GM15510 (cell line): ENCODE data around the gene DYNLT2.
A peak's percentile ranks its signal among the peaks of the same experiment; 100 is the strongest.

Experiments used
- POLR2A ChIP-seq: IDR thresholded peaks from 3 replicates; pipeline ENCODE4 v1.6.1; 2011; ENCODE audit warnings: borderline replicate concordance; ENCODE audit not compliant: insufficient read length; ENCODE audit errors: extremely low read depth

Gene DYNLT2

DNA sequence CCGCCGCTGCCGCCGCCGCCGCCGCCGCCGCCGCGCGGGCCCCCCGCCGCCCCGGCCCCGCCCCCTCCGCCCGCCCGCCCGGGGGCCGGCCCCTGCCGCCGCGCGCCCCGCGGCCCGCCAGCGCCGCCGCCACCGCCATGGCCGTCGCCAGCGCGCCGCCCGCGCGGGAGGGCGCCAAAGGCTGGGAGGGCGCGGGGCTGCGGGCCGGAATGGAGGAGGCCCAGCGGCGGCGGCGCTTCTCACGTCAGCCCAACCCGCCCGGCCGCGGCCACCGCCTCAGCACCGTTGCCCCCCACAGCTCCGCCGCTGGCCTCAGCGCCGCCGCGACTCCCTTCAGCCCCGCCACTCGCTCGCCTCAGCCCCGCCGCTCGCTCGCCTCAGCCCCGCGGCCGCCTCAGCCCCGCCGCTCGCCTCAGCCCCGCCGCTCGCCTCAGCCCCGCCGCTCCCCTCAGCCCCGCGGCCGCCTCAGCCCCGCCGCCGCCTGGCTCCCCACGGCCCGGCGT is 27.3 kb downstream of the DYNLT2 start:
- peak; percentile 62 for TF ChIP-seq POLR2A

DNA sequence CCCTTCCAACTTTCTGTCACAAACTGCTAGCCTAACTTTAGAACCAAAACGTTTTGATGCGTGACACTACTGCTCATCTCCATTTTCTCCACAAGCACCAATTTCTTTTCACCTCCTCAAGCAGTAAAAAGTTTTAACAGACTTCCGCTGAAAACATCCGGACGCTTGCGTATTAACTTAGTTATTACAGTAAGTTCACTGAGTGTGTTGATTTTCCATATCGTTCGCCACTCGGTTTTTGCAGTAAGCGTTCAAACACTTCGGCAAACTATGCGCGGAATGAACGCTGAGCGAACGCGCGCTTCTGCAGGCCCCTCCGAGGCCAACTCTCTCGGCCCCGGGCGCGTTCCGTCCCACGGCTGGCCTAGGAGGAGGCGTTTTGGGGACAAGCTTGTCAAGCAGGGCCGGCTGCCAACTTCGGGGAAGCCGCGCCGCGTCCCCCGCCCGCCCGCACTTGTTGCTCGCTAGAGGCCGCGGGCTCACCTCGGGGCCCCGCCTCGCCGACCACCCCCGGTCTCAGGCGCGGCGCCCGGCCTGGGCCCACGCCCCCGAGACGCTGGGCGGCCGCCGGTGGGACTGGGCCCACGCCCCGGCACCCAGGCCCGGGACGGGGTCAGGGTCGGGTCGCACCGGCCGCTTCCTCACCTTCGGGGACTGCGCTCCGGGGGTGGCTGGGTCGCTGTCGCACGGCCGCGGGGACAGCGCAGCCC is 28.0 kb downstream of the DYNLT2 start:
- TF ChIP-seq POLR2A, result peak; percentile 19

DNA sequence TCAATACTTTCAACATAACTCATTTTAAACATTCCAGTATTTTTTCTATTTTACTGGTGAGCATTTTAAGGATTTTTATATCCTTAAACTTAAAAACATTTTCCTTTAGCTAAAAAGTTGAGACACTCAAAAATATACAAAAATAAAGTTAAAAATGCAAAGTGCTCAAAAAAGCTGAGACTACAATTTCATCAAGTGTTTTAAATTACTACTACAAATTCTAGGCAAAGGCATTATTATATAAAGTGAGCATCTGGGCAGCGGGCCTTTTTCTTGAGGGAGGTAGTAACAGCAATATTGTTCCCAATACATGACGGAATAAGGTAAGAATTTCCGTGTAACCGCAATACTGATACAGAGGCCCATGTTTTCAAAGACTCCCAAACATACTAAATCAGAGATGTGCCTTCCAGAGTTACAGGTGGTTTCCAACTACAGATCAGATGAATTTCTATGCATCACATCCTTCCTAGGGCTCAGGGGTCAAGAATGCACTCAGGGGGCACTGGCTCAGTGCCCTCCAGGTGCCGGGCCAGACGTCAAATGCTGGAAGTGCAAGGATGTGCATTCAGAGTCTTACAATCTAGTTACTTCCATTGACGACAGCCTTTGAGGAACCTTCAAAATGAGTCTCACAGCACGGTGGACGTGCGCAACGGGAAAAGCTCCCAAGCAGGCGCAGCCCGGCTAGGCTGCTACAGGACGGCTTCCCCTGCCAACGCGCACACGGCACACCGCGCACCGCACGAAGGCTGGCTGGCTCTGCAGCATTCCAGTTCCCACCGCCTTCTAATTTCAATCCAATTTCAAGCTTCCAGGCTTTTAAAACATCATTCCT is 28.8 kb downstream of the DYNLT2 start:
- TF ChIP-seq POLR2A, result no peak

DNA sequence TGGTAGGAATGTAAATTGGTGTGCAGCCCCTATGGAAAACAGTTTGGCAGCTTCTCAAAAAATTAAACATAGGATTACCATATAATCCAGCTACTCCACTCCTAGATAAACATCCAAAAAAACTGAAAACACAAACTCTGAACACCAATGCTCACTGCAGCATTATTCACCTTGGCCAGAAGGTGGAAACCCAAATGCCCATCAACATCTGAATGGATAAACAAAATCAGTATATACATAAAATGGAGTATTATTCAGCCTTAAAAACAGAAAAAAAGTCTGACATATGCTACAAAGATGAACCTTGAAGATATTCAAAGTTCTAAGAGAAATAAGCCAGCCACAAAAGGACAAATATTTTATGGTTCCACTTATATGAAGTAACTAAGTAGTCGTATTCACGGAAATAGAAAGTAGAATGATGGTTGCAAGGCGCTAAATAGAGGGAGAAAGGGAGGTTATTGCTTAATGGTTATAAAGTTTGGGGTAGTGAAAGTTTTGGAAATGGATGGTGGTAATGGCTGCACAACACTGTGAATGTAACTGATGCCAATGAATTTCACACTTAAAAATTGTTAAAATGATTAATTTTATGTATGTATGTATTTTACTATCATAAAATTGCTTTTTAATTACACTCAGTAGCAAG is 31.0 kb downstream of the DYNLT2 start:
- no peak for TF ChIP-seq POLR2A

DNA sequence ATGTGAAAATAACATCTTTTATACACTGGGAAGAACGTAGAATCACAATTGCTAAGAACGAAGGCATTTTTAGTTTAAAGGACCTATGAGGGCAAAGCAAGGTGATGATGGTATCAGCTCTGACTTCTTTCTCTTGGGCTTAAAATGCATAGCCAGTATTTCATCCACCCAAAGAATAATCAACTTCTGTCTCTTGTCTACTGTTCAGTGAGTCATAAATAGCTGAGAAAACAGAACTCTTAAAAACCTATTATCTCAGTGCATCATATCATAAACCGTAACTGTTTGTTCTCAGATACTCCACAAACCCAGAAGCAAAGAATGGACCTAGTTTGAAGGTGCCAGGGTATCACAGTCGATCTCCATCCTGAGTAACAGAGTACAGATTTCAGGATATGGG is 32.3 kb downstream of the DYNLT2 start:
- TF ChIP-seq POLR2A, result no peak

DNA sequence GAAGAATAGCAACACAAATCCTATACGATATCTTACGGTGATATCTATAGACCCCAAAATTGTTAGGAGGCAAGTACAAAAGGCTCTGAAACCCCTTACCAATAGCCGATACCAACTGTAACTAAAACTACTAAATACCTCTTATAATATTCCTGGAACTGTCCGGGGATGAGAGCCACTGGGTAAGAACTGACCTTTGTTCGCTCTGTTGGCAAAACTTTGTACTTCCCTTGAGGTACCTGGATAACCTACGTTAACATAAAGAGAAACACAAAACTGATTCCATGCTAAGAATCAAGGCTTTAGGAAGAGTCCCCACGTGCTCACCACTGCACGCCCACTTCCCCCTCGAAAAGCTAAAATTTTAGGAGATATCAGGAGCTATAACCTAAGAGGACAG is 36.8 kb downstream of the DYNLT2 start:
- TF ChIP-seq POLR2A, result no peak

DNA sequence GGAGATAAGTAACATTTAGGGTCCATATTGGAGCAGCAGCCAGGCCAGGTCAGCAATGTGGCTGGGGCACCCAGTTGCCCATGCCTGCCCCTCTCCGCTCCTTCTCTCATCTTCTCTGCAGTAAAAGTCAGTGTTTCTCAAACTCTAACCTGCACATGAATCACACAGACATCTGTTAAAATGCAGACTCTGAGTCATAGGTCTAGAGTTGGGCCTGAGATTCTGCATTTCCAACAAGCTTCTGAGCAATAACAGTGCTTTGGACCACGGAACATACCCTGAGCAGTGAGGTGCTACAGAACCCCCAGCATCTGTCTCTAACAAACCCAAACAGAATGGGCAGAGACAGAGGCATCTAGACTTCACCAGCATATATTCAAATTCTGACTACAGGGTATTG is 37.2 kb downstream of the DYNLT2 start:
- no peak for TF ChIP-seq POLR2A

DNA sequence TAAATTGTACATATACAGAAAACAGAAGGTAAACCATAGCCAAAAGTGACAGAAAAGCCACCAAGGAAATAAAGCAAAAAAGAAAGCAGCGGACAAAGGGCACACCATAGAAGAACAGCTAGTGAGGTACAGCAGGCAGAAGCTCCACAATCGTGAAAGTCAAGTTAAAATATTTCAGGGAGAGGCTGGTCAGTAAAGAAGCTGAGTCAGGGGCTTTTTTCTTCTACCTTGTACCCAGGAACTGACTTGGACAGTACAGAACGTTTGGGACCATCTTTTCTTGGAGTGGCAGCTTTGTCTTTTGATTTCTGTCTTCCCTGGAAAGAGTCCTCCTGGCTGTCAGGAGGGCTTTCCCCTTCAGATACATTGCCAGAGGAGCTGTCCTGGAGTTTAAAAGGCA is 41.4 kb downstream of the DYNLT2 start:
- no peak for TF ChIP-seq POLR2A

DNA sequence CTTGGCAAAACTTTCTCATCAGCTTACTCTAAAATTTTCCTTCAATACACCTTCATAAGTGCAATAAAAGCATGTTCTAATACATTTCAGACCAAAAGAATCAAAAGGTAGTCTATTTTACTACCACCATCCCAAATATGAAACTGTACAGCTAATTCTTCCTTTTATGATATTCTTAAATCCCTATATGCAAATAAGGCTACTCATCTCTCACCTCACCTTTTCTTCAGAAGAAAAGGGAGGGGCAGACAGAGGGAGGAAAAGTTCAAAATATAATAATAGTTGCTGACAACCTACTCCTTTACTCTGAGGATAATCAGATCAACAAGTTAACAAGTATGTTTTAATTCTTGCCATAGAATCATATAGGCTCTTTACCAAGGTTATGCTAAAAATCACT is 42.1 kb downstream of the DYNLT2 start:
- TF ChIP-seq POLR2A, result no peak

DNA sequence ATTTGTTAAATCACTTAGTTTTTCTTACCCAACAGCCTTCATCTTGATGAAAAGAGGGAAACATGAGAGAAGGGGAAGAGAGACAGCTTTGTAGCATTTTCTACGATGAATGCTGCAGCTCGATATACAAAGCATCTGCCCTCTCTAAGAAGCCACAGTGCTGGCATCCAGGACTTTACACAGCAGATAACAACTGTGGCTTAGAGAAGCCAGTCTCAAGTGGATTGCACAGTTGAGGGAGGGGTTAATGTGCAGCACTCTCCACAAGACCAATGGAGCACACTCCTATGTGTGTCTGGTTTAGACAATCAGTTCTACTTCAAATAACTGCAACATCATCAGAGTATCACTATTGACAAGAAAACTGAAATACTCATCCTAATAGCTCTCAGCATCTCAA is 43.6 kb downstream of the DYNLT2 start:
- TF ChIP-seq POLR2A, result no peak

DNA sequence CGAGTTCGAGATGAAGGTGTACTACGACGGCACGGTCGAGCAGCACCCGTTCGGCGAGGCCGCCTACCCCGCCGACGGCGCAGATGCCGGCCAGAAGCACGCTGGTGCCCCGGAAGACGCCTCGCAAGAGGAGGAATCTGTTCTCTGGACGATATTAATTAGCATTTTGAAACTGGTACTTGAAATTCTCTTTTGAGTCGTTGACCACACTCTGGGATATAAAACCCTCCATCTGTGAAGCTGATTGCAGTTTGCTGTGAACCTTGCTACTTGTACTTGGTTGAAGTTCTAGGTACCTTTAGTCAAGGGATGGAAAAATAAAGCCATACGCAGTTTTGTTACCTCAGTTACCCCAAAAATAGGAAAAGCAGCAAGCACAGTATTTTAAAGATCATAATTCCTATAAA is 48.5 kb downstream of the DYNLT2 start:
- TF ChIP-seq POLR2A, result peak; percentile 6

DNA sequence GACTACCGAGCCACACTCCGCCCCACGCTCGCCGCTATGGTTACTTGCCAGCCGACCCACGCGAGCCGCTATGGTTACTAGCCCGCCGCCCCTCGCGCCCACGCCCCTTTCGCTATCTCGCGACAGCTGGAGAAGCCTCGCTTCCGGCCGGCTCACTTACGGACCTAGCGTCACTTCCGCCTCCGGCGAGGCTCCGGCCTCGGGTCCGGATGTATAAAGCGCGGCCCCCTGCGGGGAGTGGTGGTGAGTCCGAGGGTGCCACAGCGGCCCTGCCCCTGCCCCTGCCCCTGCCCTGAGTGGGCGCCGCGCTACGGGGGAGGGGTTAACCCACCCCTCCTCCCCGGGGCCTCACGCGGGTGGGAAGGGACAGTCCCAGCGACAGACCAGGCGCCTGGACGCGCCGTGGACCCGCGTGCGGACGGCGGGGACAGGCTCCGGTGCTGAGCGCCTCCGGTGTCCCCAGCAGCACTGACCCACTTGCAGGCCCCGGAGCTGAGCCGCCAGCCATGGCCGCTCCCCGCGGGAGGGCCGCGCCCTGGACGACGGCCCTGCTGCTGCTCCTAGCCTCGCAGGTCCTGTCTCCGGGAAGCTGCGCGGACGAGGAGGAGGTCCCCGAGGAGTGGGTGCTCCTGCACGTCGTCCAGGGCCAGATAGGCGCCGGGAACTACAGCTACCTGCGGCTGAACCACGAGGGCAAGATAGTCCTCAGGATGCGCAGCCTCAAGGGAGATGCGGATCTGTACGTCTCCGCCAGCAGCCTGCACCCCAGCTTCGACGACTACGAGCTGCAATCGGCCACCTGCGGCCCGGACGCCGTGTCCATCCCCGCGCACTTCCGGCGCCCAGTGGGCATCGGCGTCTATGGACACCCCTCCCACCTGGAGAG is 49.2 kb downstream of the DYNLT2 start, which contains the start of the genes C6orf120 and WDR27:
C6orf120 (plus strand) TSS at position 173 of the 886 bp plus-strand sequence; CDS start at position 507, 334 bp downstream.
WDR27 (minus strand) TSS at position 76 of the 886 bp plus-strand sequence. CDS start 13,024 bp downstream, outside the sequence.
- peak; percentile 90 for TF ChIP-seq POLR2A

DNA sequence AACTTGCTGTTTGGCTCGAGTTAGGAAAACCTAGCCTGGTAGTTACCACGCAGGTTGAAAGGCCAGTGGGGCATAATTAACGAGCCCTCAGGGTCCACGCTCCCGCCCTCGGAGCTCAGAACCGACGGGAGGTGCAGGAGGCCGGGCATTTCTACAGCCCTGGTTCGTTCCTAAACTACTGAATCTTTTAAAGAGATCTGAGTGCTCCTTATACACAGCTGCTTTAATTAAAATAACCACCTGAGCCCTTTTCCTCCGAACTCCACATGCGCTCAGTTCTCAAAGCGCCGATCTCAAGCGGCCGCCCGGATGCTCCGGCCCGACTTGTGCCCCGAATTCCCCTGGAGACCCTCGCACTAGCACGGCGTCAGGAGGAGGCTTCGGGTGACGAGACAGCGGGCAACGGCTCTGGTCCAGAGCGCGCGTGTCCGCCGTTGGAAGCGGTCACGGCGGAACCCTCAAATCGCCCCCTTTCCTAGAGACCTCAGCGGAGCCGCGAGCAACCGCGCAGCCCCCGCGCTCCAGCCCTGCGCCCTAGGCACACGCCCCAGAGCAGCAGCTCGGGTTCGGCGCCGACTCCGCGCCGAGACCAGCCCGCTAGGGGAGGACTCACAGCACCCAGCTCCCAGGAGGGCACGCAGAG is 49.9 kb downstream of the DYNLT2 start:
- no peak for TF ChIP-seq POLR2A

DNA sequence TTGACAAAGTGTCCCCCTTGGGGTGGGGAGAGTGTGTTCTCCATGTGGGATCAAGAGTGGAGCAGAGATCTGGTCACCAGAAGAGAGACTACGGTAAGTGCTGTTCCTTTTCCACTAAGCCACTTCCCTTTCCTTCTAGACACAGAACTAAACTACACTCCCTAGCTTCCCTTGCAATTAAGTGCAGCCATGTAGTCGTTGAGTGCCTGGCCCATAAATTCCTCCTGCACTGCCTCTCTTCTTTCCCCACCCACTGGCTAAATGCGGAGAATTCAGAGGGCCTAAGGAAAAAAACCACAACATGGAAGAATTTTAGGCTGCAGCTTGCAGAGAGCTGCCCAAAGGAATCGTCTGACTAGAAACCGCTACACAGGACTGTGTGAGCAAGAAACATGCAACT is 51.1 kb downstream of the DYNLT2 start:
- no peak for TF ChIP-seq POLR2A
